Panc1 (cell line): ENCODE measurements around the gene FAM131B. TPM values are rescaled to one million over a fixed set of nuclear protein-coding genes. Genes with fewer than 3 reads are reported as not detected.
"Not testable (repeated sequence)": the region's sequence is repeated elsewhere in the genome, so short reads cannot be mapped to it uniquely, and the experiment has no call there.

Source experiments
- ATAC-seq: fragments of 200-7000 bp; cut with Tn5 transposase; 2 replicates; pipeline ENCODE4 v1.9.1; 2020; ENCODE audit warnings: mild to moderate bottlenecking, moderate library complexity
- BruUV-seq: library from RNA; stranded (reverse); fragments of 400-500 nt; replicated peaks from 2 replicates; lab custom pipeline; 2021; lab: Mats Ljungman, UMichigan
- CTCF ChIA-PET: fragments of 300-600 bp; sonication (Branson Sonifier 250); formaldehyde crosslinking; loops from one replicate; lab custom pipeline; 2022; ENCODE audit warnings: antibody characterized with exemption; lab: Charles Lee
- POLR2A ChIA-PET: fragments of 300-600 bp; sonication (Branson Sonifier 250); formaldehyde crosslinking; loops from one replicate; lab custom pipeline; 2022; ENCODE audit warnings: antibody characterized with exemption; lab: Charles Lee
- DNase-seq: peaks from one replicate; pipeline ENCODE4 v3.0.0-alpha.2; 2010; ENCODE audit warnings: low read depth, low spot score
- H3K27ac ChIP-seq: 2 replicates; pipeline ENCODE4 v1.5.1; 2011; ENCODE audit warnings: mild to moderate bottlenecking, low read length, inconsistent platforms
- H3K27me3 ChIP-seq: fragments of 200-500 bp; sonication (Bioruptor generic); 2 replicates; pipeline ENCODE4 v1.6.0; 2014; ENCODE audit warnings: low read length, inconsistent platforms; ENCODE audit not compliant: control insufficient read depth, insufficient read depth
- H3K36me3 ChIP-seq: fragments of 200-500 bp; sonication (Bioruptor generic); 2 replicates; pipeline ENCODE4 v1.5.1; 2014; ENCODE audit warnings: inconsistent platforms, mild to moderate bottlenecking, low read length, moderate library complexity; ENCODE audit not compliant: control insufficient read depth, insufficient read depth
- H3K4me1 ChIP-seq: 2 replicates; pipeline ENCODE4 v1.5.1; 2011; ENCODE audit warnings: inconsistent platforms, mild to moderate bottlenecking, low read length, moderate library complexity; ENCODE audit not compliant: control insufficient read depth, insufficient read depth
- H3K4me3 ChIP-seq, 2 experiments: 2 replicates each; pipeline ENCODE4 v1.5.1; 2011 to 2012; ENCODE audit warnings: low read depth in 2 of 2, low read length in 2 of 2, mild to moderate bottlenecking in 2 of 2, inconsistent platforms in 1 of 2, moderate library complexity in 1 of 2
- H3K9me3 ChIP-seq: fragments of 200-500 bp; sonication (Bioruptor generic); 2 replicates; pipeline ENCODE4 v1.5.1; 2014; ENCODE audit warnings: low read depth, mild to moderate bottlenecking, inconsistent platforms, low read length, moderate library complexity; ENCODE audit not compliant: control insufficient read depth, insufficient read depth
- CTCF ChIP-seq: fragments of 450-650 bp; IDR thresholded peaks from 2 replicates; pipeline ENCODE4 v1.5.1; 2017; ENCODE audit warnings: mild to moderate bottlenecking
- POLR2AphosphoS5 ChIP-seq: IDR thresholded peaks from 2 replicates; pipeline ENCODE4 v1.6.1; 2012; ENCODE audit warnings: mild to moderate bottlenecking, low read depth, low read length, moderate library complexity
- REST ChIP-seq, 2 experiments: IDR thresholded peaks; 2 replicates each; pipeline ENCODE4 v1.6.1; 2011 to 2012; ENCODE audit warnings: low read depth in 2 of 2, control low read depth in 1 of 2, low read length in 1 of 2, mild to moderate bottlenecking in 1 of 2, moderate library complexity in 1 of 2; ENCODE audit not compliant: insufficient read depth in 1 of 2
- SIN3A ChIP-seq: IDR thresholded peaks from 2 replicates; pipeline ENCODE4 v1.6.1; 2012; ENCODE audit warnings: low read depth, mild to moderate bottlenecking, low read length, moderate library complexity, borderline replicate concordance; ENCODE audit not compliant: insufficient read depth
- TCF7L2 ChIP-seq: IDR thresholded peaks from 2 replicates; pipeline ENCODE4 v1.6.1; 2011; ENCODE audit warnings: mild to moderate bottlenecking, low read depth, low read length, inconsistent platforms
- in situ Hi-C: cut with HindIII; loops from 2 replicates; pipeline ENCODE4 v1.10.0; 2016; ENCODE audit warnings: low sequenced_read_pairs, low pct_unique_long_range_greater_than_20kb
- intact Hi-C: fragments of 100-400 bp; cut with micrococcal nuclease; formaldehyde crosslinking; loops from one replicate; pipeline ENCODE4 v1.10.0; 2022; ENCODE audit not compliant: unreplicated experiment
- total RNA-seq: library from RNA; stranded (reverse); gene quantifications from one replicate; pipeline ENCODE4 v1.2.1, GENCODE V29; 2021; ENCODE audit not compliant: unreplicated experiment

Gene FAM131B
- total RNA-seq, 1 experiment from 2014 or later = 1.5 TPM

GRCh38 chr7:143393267-143394041 is 30.9 kb upstream of the FAM131B start:
- POLR2A ChIA-PET = no interaction called here
- BruUV-seq = no TSS peak
- Histone ChIP-seq H3K36me3 (no peaks in the 10 kb centered on the region; the same call in 1 of the 2 replicates), H3K27me3 (no peaks in the 10 kb centered on the region), H3K9me3 (no peaks in the 10 kb centered on the region), H3K4me3 (no peak overlapping the region), H3K27ac (no peak overlapping the region), H3K4me1 (no peaks in the 10 kb centered on the region)
- CTCF ChIA-PET = no interaction called here
- DNase-seq (no peak), ATAC-seq (no peak)
- intact Hi-C loops = no loop called here
- no peak for TF ChIP-seq CTCF
- no peak for TF ChIP-seq SIN3A
- TF ChIP-seq REST (IDR thresholded peaks at IDR 0.05; ENCODE audit: insufficient read depth in 1 of 2, low read depth in 2 of 2, low read length in 1 of 2) = no peak
- no peak for TF ChIP-seq TCF7L2
- TF ChIP-seq POLR2AphosphoS5 = no peak; the same call in 1 of the 2 replicates
- in situ Hi-C loops = no loop called here

GRCh38 chr7:143392875-143393266 is 30.4 kb upstream of the FAM131B start:
- no peak overlapping the region for H3K4me3 ChIP-seq
- no peaks in the 10 kb centered on the region for H3K9me3 ChIP-seq
- H3K27ac ChIP-seq = no peak overlapping the region
- in situ Hi-C loops (no loop called here), intact Hi-C loops (no loop called here)
- no peaks in the 10 kb centered on the region; the same call in 1 of the 2 replicates for H3K36me3 ChIP-seq
- no peak for ATAC-seq
- DNase-seq = no peak
- H3K4me1 ChIP-seq = no peaks in the 10 kb centered on the region
- POLR2A ChIA-PET = no interaction called here
- H3K27me3 ChIP-seq = no peaks in the 10 kb centered on the region
- CTCF ChIA-PET = no interaction called here
- BruUV-seq = no TSS peak
- no peak for TF ChIP-seq SIN3A
- TF ChIP-seq TCF7L2 = no peak
- TF ChIP-seq POLR2AphosphoS5 = no peak
- TF ChIP-seq REST (IDR thresholded peaks at IDR 0.05; ENCODE audit: insufficient read depth in 1 of 2, low read depth in 2 of 2, low read length in 1 of 2) = no peak
- no peak for TF ChIP-seq CTCF

GRCh38 chr7:143392427-143392826 is 29.9 kb upstream of the FAM131B start:
- BruUV-seq, H3K27ac ChIP-seq, H3K36me3 ChIP-seq, in situ Hi-C loops, H3K4me3 ChIP-seq, H3K27me3 ChIP-seq, ATAC-seq, intact Hi-C loops, DNase-seq, H3K9me3 ChIP-seq, H3K4me1 ChIP-seq, CTCF ChIA-PET: not testable (repeated sequence)
- POLR2A ChIA-PET = interaction anchor here (0.7 kb wide), 1 partner anchor 1131 kb away, joined by 3 read pairs; no protein-coding TSS in a partner anchor
